GM18499 (cell line): ENCODE measurements around the gene AKAP12.
"Not testable (repeated sequence)": the region's sequence is repeated elsewhere in the genome, so short reads cannot be mapped to it uniquely, and the experiment has no call there.

Source experiments
- ATAC-seq: cut with Tn5 transposase; IDR thresholded peaks from one replicate; pipeline ENCODE4 v1.9.1; 2021; ENCODE audit warnings: moderate number of reproducible peaks; ENCODE audit not compliant: insufficient read depth, unreplicated experiment

Gene AKAP12

DNA sequence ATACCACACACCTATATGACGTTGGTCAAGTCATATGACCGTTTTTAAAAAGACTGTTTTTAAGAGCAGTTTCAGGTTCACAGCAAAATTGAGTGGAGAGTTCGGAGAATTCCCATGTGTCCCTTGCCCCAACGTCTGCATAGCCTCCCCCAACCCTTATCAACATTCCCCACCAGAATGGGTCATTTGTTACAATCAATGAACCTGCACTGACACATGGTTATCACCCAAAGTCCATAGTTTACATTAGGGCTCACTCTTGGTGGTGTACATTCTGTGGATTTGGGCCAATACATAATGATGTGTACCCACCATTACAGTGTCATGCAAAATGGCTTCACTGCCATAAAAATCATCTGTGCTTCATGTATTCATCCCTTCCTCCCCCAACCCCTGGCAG lies 99.6 kb downstream of the AKAP12 start:
- ATAC-seq, result no peak

DNA sequence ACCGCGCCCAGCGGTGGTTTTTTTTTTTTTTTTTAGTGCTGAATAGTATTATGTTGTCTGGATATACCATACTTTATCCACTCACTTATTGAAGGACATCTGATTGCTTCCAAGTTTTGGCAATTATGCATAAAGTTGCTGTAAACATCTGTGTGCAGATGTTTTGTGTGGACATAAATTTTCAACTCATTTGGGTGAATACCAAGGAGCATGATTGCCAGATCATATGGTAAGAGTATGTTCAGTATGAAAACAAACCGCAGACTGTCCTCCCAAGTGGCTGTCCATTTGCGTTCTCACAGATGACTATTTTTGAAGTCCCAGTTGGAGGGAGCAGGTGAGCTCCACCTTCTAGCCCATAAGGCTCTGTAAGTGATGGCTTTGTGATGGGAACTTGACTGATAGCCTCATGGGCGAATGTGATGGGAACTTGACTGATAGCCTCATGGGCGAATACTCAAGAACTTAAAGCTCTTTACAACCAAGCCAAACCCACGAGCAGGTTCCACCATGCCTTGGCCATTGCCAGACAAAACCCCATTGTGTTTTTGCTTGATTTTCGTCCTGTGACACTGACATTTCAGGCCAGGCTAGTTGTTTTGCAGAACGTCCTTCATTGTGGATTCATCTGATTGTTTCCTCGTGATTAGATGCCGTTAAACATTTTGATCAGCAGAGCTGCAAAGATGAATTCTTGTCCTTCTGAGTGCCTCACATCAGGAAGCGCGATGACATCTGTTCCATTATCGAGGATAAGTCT lies 100.6 kb downstream of the AKAP12 start:
- no peak for ATAC-seq

DNA sequence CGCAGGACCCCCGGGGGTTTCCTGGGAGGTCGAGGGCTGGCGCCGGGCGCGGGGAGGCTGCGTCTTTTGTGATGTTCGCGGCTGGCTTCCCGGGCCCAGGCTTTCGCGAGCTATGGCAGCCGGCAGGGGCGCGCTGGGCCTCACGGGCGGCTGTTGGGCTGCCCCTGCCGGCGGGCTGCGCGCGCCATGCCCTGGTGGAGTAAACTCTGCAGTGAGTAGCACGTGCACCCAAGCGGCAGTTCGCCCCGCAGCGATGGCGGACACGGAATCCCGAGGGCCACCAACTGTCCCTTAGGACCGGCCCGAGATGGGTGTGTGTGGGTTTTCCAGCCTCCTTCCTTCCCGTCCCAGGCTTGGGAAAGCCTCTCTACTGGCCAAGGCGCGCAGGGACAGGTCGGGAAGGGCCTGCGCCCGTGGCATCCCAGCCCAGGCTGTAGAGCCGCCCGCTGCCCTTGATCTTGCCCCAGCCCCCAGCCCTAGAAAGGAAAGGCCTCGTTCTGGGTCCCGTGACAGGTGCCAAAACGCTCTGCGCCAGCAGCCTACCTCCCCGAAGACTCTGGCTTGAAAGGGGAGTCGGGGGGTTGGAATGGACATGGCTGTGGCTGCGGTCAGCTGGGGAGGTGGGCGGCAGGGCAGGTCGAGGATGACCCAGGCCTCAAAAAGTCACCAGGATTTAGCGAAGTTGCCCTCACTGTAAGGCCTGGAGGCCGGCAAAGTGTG lies 101.9 kb downstream of the AKAP12 start:
- no peak for ATAC-seq

DNA sequence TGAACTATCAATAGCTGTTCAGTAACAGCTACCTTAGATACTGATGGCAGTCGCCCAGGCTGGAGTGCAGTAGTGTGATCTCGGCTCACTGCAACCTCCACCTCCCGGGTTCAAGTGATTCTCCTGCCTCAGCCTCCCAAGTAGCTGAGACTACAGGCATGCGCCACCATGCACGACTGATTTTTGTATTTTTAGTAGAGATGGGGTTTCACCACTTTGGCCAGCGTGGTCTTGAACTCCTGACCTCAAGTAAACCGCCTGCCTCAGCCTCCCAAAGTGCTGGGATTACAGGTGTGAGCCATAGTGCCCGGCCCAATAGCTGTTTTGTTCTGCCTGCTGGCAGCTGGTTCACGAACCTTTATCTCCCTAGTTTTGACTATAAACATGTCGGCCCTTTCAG lies 103.0 kb downstream of the AKAP12 start:
- ATAC-seq, result not testable (repeated sequence)

DNA sequence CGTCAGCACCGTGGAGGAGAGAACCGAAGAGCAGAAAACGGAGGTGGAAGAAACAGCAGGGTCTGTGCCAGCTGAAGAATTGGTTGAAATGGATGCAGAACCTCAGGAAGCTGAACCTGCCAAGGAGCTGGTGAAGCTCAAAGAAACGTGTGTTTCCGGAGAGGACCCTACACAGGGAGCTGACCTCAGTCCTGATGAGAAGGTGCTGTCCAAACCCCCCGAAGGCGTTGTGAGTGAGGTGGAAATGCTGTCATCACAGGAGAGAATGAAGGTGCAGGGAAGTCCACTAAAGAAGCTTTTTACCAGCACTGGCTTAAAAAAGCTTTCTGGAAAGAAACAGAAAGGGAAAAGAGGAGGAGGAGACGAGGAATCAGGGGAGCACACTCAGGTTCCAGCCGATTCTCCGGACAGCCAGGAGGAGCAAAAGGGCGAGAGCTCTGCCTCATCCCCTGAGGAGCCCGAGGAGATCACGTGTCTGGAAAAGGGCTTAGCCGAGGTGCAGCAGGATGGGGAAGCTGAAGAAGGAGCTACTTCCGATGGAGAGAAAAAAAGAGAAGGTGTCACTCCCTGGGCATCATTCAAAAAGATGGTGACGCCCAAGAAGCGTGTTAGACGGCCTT lies 110.0 kb downstream of the AKAP12 start:
- ATAC-seq, result no peak

DNA sequence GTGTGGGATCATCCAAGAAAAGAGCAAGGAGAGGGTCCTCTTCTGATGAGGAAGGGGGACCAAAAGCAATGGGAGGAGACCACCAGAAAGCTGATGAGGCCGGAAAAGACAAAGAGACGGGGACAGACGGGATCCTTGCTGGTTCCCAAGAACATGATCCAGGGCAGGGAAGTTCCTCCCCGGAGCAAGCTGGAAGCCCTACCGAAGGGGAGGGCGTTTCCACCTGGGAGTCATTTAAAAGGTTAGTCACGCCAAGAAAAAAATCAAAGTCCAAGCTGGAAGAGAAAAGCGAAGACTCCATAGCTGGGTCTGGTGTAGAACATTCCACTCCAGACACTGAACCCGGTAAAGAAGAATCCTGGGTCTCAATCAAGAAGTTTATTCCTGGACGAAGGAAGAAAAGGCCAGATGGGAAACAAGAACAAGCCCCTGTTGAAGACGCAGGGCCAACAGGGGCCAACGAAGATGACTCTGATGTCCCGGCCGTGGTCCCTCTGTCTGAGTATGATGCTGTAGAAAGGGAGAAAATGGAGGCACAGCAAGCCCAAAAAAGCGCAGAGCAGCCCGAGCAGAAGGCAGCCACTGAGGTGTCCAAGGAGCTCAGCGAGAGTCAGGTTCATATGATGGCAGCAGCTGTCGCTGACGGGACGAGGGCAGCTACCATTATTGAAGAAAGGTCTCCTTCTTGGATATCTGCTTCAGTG lies 110.8 kb downstream of the AKAP12 start:
- ATAC-seq, result no peak

DNA sequence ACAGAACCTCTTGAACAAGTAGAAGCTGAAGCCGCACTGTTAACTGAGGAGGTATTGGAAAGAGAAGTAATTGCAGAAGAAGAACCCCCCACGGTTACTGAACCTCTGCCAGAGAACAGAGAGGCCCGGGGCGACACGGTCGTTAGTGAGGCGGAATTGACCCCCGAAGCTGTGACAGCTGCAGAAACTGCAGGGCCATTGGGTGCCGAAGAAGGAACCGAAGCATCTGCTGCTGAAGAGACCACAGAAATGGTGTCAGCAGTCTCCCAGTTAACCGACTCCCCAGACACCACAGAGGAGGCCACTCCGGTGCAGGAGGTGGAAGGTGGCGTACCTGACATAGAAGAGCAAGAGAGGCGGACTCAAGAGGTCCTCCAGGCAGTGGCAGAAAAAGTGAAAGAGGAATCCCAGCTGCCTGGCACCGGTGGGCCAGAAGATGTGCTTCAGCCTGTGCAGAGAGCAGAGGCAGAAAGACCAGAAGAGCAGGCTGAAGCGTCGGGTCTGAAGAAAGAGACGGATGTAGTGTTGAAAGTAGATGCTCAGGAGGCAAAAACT lies 111.5 kb downstream of the AKAP12 start:
- ATAC-seq, result no peak

DNA sequence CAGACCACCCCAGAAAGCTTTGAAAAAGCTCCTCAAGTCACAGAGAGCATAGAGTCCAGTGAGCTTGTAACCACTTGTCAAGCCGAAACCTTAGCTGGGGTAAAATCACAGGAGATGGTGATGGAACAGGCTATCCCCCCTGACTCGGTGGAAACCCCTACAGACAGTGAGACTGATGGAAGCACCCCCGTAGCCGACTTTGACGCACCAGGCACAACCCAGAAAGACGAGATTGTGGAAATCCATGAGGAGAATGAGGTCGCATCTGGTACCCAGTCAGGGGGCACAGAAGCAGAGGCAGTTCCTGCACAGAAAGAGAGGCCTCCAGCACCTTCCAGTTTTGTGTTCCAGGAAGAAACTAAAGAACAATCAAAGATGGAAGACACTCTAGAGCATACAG lies 112.0 kb downstream of the AKAP12 start:
- ATAC-seq, result no peak

DNA sequence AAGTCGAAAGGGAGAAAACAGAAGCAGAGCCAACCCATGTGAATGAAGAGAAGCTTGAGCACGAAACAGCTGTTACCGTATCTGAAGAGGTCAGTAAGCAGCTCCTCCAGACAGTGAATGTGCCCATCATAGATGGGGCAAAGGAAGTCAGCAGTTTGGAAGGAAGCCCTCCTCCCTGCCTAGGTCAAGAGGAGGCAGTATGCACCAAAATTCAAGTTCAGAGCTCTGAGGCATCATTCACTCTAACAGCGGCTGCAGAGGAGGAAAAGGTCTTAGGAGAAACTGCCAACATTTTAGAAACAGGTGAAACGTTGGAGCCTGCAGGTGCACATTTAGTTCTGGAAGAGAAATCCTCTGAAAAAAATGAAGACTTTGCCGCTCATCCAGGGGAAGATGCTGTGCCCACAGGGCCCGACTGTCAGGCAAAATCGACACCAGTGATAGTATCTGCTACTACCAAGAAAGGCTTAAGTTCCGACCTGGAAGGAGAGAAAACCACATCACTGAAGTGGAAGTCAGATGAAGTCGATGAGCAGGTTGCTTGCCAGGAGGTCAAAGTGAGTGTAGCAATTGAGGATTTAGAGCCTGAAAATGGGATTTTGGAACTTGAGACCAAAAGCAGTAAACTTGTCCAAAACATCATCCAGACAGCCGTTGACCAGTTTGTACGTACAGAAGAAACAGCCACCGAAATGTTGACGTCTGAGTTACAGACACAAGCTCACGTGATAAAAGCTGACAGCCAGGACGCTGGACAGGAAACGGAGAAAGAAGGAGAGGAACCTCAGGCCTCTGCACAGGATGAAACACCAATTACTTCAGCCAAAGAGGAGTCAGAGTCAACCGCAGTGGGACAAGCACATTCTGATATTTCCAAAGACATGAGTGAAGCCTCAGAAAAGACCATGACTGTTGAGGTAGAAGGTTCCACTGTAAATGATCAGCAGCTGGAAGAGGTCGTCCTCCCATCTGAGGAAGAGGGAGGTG lies 112.9 kb downstream of the AKAP12 start:
- ATAC-seq, result no peak

DNA sequence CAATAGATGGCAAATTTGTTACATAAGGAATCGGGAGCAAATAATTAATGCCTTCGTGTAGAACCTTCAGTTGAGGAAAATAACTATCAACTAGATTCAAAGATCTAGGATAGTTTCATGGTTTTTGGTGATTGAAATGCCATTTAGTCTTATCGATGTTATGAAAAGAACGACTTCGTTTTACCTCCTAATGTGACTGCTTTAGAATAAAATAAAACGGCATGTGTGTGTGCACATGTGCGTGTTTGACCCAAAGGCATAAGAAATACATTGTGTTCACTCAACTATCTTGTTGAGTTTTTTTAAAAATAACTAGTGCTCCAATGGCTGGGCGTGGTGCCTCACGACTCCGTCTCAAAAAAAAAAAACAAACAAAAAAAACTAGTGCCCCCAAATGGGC lies 114.0 kb downstream of the AKAP12 start:
- no peak for ATAC-seq

DNA sequence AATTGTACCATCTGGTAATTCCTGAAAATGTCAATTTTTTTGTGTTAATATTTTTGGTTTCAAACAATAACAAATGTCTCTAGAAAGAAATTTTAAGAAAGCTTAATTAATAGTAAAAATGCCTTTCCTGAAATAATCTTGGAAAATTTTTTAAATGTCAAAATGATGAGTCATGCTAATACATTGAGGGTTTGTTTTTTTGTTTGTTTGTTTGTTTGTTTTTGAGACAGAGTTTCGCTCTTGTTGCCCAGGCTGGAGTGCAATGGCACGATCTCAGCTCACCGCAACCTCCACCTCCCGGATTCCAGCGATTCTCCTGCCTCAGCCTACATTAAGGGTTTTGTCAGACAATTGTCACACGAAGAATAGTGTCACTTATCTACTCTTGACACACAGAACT lies 117.2 kb downstream of the AKAP12 start:
- ATAC-seq, result not testable (repeated sequence)

DNA sequence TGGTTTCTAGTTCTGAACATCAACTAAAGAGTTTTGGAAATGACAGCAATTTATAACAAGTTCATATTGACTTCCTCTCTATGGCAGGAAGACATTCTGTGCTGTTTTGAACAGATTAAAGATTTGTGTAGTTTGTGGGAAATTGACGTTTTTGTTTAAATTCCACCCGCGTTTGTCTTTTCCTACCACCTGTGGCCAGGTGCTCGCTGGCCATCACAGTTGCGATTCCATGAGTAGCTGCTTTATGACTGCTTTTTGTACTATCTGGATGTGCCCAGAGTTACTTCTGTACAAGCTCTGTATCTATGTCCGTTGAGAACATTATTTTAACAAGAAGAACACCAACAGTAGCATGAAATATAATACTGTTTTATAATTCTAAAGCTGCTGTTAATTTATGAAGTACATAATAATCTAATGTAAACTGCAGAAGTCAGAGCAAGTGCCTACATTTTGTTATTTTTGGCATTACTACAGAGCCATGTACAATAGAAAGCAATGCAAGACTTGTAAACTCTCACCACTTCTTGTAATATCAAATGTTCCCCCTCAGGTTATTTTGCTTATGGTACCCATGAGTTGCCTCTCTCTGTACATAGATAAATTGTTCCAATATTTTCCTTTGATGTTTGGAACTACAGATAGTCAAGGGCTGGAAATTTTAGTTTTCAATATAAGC lies 118.1 kb downstream of the AKAP12 start:
- ATAC-seq, result no peak

DNA sequence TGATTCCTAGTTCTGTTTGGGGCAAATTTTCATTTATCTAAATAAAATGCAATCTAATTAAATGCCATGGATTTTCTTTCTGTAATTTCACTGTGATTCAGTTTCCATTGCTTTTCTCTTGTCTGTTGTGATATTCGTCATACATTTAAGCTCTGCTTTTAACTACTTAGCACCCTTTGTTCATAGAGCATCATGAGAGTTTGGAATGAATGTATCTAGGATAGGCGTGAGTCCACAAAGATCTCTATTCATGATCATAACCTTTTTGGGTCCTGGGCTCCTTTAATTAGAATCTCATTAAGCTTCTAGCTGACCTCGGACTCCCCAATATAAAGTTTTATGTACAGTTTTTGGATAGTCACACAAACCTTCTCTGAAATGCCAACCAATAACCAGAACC lies 118.7 kb downstream of the AKAP12 start:
- ATAC-seq, result no peak

DNA sequence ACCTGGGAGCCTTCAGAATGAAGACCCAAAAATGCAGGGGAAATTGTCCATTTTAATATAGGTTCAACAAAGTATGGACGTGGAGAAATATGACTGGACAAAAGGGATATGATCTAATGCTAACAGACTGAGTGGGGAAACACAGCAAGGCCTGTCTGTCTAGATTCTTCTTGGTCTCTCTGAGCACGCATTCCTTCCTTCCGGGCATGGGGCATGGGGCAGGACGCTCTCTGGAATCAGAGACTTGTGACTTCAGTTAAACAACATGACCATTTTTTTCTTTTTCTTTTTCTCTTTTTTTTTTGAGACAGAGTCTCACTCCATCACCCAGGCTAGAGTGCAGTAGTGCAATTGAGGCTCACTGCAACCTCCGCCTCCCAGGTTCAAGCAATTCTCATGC lies 119.7 kb downstream of the AKAP12 start:
- no peak for ATAC-seq

DNA sequence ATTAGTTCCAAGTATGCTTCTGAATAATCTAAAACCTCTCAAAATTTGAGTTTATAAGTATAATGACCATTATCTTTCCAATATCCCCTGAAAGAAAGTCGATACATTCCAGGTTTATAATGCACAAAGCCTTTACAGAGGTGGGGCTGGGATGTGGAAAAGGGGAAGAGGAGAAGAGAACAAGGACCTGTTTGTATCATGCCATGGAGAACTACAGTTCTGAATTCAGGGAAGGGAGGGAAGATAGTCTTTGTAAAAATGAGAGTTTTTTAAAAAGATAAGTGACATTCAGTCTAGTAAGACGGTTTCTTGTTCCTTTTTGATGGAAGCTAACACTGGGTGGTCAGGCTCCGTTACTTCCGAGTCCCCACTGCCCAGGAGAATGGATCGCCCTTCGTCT lies 125.5 kb downstream of the AKAP12 start:
- ATAC-seq, result no peak

DNA sequence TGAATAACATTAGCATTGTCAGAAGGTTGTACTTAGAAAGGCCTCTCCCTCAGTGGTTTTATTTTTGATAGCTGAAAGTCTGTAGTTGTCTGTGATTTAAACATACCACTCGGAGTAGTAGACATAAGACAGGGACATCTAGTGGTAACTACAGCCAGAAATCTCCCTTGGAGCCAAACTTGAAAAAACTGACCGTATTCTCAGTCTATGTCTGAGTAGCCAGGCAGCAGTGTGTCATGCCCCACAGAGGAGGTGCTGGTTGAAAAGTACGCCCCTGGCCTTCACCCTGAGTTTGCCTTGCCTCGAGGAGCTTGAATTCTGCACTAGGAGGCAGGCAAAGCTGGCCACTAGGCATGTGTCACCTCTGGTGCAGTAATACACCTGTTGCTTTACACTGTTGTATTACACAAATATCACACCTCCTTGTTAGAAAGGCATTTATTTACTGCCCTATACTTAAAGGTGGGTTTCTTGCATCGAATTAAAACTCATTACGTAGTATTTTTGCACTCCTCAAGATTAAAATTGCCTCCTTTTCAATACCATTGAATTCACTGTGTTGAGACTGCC lies 130.8 kb downstream of the AKAP12 start:
- ATAC-seq, result no peak

DNA sequence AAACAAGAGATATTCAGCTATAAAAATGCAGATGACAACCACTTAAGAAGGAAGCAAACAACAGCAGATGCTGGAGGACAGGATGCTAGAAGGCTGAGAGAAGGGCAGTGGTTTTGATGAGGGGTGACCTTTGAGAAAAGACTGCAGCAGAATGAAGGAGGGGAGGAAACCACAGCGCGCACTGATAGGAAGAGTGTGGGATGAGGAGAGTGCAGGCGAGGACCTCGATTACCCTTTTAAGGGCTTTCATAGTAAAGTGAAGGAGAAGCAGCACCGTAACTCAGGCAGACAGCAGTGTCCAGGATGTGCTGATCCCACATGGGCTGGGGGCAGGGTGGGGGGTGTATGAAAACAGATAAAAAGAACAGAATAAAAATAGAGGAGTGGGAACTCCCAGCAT lies 132.4 kb downstream of the AKAP12 start:
- no peak for ATAC-seq

DNA sequence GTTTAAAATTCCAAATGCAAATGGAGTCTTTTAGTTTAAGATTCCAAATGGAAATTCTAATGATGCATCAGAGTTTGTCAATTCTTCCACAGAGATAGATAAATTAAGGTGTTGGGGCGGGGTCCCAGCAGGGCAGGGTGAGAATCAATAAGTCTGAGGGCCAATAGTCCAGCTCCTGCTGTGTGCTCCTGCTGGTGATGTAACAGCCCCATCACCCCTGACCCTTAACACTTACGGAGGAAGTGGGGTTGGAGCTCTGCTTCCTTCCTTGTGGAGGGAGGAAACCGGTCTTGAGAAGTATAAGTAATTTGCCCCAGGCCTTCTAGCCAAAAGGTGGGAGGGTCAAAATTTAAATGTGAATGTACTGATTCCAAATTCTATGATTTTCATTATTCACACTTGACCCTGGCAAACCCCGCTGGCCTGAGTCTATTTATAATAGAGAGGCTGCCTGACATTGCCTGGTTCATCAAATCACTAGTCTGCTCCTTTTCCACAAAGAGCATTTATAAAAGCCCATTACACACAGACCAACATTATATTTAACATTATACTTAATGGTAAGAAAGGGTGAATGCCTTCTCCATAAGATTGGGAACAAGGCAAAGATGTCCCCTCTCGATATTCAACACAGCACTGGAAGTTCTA lies 134.4 kb downstream of the AKAP12 start:
- ATAC-seq, result no peak
